ENCODE results near the gene SLC6A19.

SLC6A19 gene

GRCh38 chr5:1187234-1187949, 14.0 kb upstream of the SLC6A19 start:
- H3K36me3 ChIP-seq (ENCODE audit: control insufficient read depth in 2 of 2, insufficient read depth in 1 of 2, low read length in 2 of 2): no peaks in the 10 kb centered on the region
- TF ChIP-seq ZNF555 (tag by site-specific recombination; conservative IDR thresholded peaks at IDR 0.05) (no peak), ZIC2 (tag by site-specific recombination; IDR thresholded peaks at IDR 0.05) (peak; percentile 76)
- ChIA-PET CTCF (interaction anchor here (0.7 to 2.0 kb wide), 3 partner anchors 12 to 19 kb away, joined by 4 to 14 read pairs (median 9); no protein-coding TSS in a partner anchor), POLR2A (no interaction called here)
- H3K9me3 ChIP-seq (ENCODE audit: control insufficient read depth, insufficient read depth, low read depth, low read length): no peaks in the 10 kb centered on the region
- no peaks in the 10 kb centered on the region for H3K4me1 ChIP-seq (ENCODE audit: control insufficient read depth, insufficient read depth, low read length)
- H3K4me3 ChIP-seq (ENCODE audit: low read depth, low read length): no peak overlapping the region
- no peak overlapping the region for H3K27ac ChIP-seq (ENCODE audit: extremely low read depth, low read depth, low read length)

GRCh38 chr5:1187950-1188334, 13.5 kb upstream of the SLC6A19 start:
- no peak for TF ChIP-seq ZNF324 (tag by site-specific recombination; IDR thresholded peaks at IDR 0.05)
- TF ChIP-seq ZNF791 (tag by site-specific recombination; IDR thresholded peaks at IDR 0.05): no peak
- H3K9me3 ChIP-seq (ENCODE audit: control insufficient read depth, insufficient read depth, low read depth, low read length): no peaks in the 10 kb centered on the region
- no peaks in the 10 kb centered on the region for H3K4me1 ChIP-seq (ENCODE audit: control insufficient read depth, insufficient read depth, low read length)
- H3K4me3 ChIP-seq (ENCODE audit: low read depth, low read length): no peak overlapping the region
- POLR2A ChIA-PET: no interaction called here
- H3K36me3 ChIP-seq (ENCODE audit: control insufficient read depth in 2 of 2, insufficient read depth in 1 of 2, low read length in 2 of 2): no peaks in the 10 kb centered on the region
- CTCF ChIA-PET: interaction anchor here (1.6 to 2.0 kb wide), 2 partner anchors 14 to 20 kb away, joined by 9 to 14 read pairs; no protein-coding TSS in a partner anchor
- H3K27ac ChIP-seq (ENCODE audit: extremely low read depth, low read depth, low read length): no peak overlapping the region

GRCh38 chr5:1188464-1188863, 12.9 kb upstream of the SLC6A19 start:
- CTCF ChIA-PET: interaction anchor here (1.6 to 2.0 kb wide), 2 partner anchors 14 to 20 kb away, joined by 9 to 14 read pairs; no protein-coding TSS in a partner anchor
- POLR2A ChIA-PET: no interaction called here
- Histone ChIP-seq H3K4me3 (ENCODE audit: low read depth, low read length) (no peak overlapping the region), H3K36me3 (ENCODE audit: control insufficient read depth in 2 of 2, insufficient read depth in 1 of 2, low read length in 2 of 2) (no peaks in the 10 kb centered on the region), H3K4me1 (ENCODE audit: control insufficient read depth, insufficient read depth, low read length) (no peaks in the 10 kb centered on the region), H3K9me3 (ENCODE audit: control insufficient read depth, insufficient read depth, low read depth, low read length) (no peaks in the 10 kb centered on the region), H3K27ac (ENCODE audit: extremely low read depth, low read depth, low read length) (no peak overlapping the region)
- TF ChIP-seq ZNF501 (tag by site-specific recombination; IDR thresholded peaks at IDR 0.05) (no peak), ZNF335 (tag by site-specific recombination; conservative IDR thresholded peaks at IDR 0.05) (no peak), SP7 (tag by site-specific recombination; IDR thresholded peaks at IDR 0.05) (no peak), ZFHX2 (tag by site-specific recombination; conservative IDR thresholded peaks at IDR 0.05) (no peak), YY2 (tag by site-specific recombination; IDR thresholded peaks at IDR 0.05) (no peak), HOXD13 (CRISPR knock-in tag; IDR thresholded peaks at IDR 0.05; ENCODE audit: borderline replicate concordance) (no peak), ZNF560 (tag by site-specific recombination; IDR thresholded peaks at IDR 0.05; ENCODE audit: borderline replicate concordance) (no peak), ZSCAN18 (tag by site-specific recombination; IDR thresholded peaks at IDR 0.05) (no peak), ZNF704 (tag by site-specific recombination; IDR thresholded peaks at IDR 0.05) (no peak), ZNF37A (tag by site-specific recombination; IDR thresholded peaks at IDR 0.05) (no peak), ZNF140 (tag by site-specific recombination; IDR thresholded peaks at IDR 0.05) (no peak), ZNF548 (tag by site-specific recombination; IDR thresholded peaks at IDR 0.05) (no peak), ZNF623 (tag by site-specific recombination; IDR thresholded peaks at IDR 0.05) (no peak)
- TF ChIP-seq, protein P1, sequence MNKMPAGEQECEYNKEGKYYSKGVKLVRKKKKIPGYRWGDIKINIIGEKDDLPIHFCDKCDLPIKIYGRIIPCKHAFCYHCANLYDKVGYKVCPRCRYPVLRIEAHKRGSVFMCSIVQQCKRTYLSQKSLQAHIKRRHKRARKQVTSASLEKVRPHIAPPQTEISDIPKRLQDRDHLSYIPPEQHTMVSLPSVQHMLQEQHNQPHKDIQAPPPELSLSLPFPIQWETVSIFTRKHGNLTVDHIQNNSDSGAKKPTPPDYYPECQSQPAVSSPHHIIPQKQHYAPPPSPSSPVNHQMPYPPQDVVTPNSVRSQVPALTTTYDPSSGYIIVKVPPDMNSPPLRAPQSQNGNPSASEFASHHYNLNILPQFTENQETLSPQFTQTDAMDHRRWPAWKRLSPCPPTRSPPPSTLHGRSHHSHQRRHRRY (tag by site-specific recombination; IDR thresholded peaks at IDR 0.05): no peak
- TF ChIP-seq, protein P2, sequence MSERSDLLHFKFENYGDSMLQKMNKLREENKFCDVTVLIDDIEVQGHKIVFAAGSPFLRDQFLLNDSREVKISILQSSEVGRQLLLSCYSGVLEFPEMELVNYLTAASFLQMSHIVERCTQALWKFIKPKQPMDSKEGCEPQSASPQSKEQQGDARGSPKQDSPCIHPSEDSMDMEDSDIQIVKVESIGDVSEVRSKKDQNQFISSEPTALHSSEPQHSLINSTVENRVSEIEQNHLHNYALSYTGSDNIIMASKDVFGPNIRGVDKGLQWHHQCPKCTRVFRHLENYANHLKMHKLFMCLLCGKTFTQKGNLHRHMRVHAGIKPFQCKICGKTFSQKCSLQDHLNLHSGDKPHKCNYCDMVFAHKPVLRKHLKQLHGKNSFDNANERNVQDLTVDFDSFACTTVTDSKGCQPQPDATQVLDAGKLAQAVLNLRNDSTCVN (tag by site-specific recombination; optimal IDR thresholded peaks at IDR 0.05): no peak
